ENCODE results near the gene FAM193A.
"Not testable (repeated sequence)": the region's sequence is repeated elsewhere in the genome, so short reads cannot be mapped to it uniquely, and the experiment has no call there.

GRCh38 chr4:2726881-2727280, 190.4 kb downstream of the FAM193A start:
- TF ChIP-seq CTCF (conservative IDR thresholded peaks at IDR 0.05; ENCODE audit: low read depth, low read length); EZH2 (IDR thresholded peaks at IDR 0.05; ENCODE audit: borderline replicate concordance, low read depth, low read length, poor library complexity, severe bottlenecking): not testable (repeated sequence)
